Pancreas (tissue), 10 donors: ENCODE results near the gene GRIP1. TPM values are rescaled to one million over a fixed set of nuclear protein-coding genes. Genes with fewer than 3 reads are reported as not detected.

Experiments
- ATAC-seq, 4 donors: fragments of 200-7000 bp; cut with Tn5 transposase; one replicate each; pipeline versions ENCODE4 v1.8.0 to v1.9.1; 2020; ENCODE audit warnings: mild to moderate bottlenecking in 4 of 4, moderate library complexity in 4 of 4
- DNase-seq, 6 donors: peaks; one replicate each; pipeline ENCODE4 v3.0.0-alpha.2; 2020
- FAIRE-seq: peaks from 2 replicates; lab custom pipeline; 2012; peaks lifted over from hg19 to GRCh38; lab: Jason Lieb, UNC
- H3K27ac ChIP-seq, 4 donors: fragments of 200-600 bp; sonication (generic); 1 replicate in 3 of 4; 2 replicates in 1 of 4; pipeline versions ENCODE4 v1.5.0 to v1.8.0; 2020
- H3K27me3 ChIP-seq, 4 donors: fragments of 200-600 bp; one replicate each; pipeline ENCODE4 v1.8.0; 2021
- H3K36me3 ChIP-seq, 3 donors: fragments of 200-600 bp; sonication (generic) in 1 of 3; one replicate each; pipeline versions ENCODE4 v1.5.0 to v1.8.0; 2020 to 2021
- H3K4me1 ChIP-seq, 3 donors: fragments of 200-600 bp; one replicate each; pipeline ENCODE4 v1.8.0; 2021
- H3K4me3 ChIP-seq, 4 donors: fragments of 200-600 bp; sonication (generic) in 2 of 4; one replicate each; pipeline versions ENCODE4 v1.5.0 to v1.8.0; 2020 to 2021
- H3K9me3 ChIP-seq, 4 donors: fragments of 200-600 bp; one replicate each; pipeline ENCODE4 v1.8.0; 2021
- CTCF ChIP-seq, 4 donors: fragments of 200-600 bp; sonication (generic) in 3 of 4; IDR thresholded peaks; one replicate each; pipeline versions ENCODE4 v1.5.0 to v1.8.0; 2021; ENCODE audit warnings: antibody characterized with exemption in 4 of 4
- WGBS, 2 donors: extraction: QIAGEN DNeasy Blood & Tissue Kit; methylation state at CpG; one replicate each; pipeline ENCODE4 v1.1.7; 2013; 5-methylcytosine and 5-hydroxymethylcytosine counted together
- intact Hi-C, 3 donors: fragments of 100-400 bp; cut with DNase I; formaldehyde crosslinking; loops; one replicate each; pipeline versions ENCODE4 v1.11.1 to v1.14.2; 2022
- polyA plus RNA-seq, 2 donors: library from polyadenylated mRNA; stranded (reverse); fragments of 200-250 nt; gene quantifications; one replicate each; pipeline ENCODE4 v1.2.3, GENCODE V29; 2013
- total RNA-seq, 6 donors: library from RNA; stranded (reverse); fragmentation: NEBNext Ultra II Directional in 4 of 6; extraction: Animal tissue kit (Norgen Biotek cat#: 25700) in 4 of 6; gene quantifications; one replicate each; pipeline versions ENCODE4 v1.2.1 to v1.2.4, GENCODE V29; 2021 to 2023
- donor health status: healthy with polysubstance abuse.
- donor health status: DM: no; HTN: no; CAD: no; lungs with moderate emphysema.
- donor health status: DM: no; HTN: no; CAD: no.
- donor health status: control.
- donor health status: control.
- donor health status: Bipolar disorder and iron deficiency.
- donor health status: DM: yes; HTN: yes; CAD: no.
- donor health status: DM: no; HTN: no; CAD: no.
- donor health status: DM: no; HTN: no; CAD: no.
- donor health status: DM: yes; HTN: yes; CAD: no.

GRIP1 gene
- total and polyA plus RNA-seq, 8 donors = 0.89 to 6.8 (median 4.7) TPM

- Histone ChIP-seq H3K27ac (no peak overlapping the region), H3K36me3 (peaks cover 0 to 5% (median 0%) of the 10 kb centered on the region in 3 donors), H3K4me3 (no peak overlapping the region), H3K27me3 (no peaks in the 10 kb centered on the region), H3K4me1 (no peaks in the 10 kb centered on the region), H3K9me3 (no peaks in the 10 kb centered on the region)
- DNase-seq (no peak), FAIRE-seq (no peak), ATAC-seq (no peak)
- 92 to 100% methylated on average over 2 of the region's 2 CpGs for WGBS, 2 donors
- no peak for TF ChIP-seq CTCF (IDR thresholded peaks at IDR 0.05)
- intact Hi-C loops = no loop called here
Measured at GRCh38 chr12:66335746-66336145, 343.1 kb downstream of the GRIP1 start.

- Histone ChIP-seq H3K4me1 (no peaks in the 10 kb centered on the region), H3K27me3 (no peaks in the 10 kb centered on the region), H3K27ac (no peak overlapping the region), H3K36me3 (no peaks in the 10 kb centered on the region), H3K9me3 (no peaks in the 10 kb centered on the region), H3K4me3 (no peak overlapping the region)
- no peak for TF ChIP-seq CTCF (IDR thresholded peaks at IDR 0.05)
- FAIRE-seq (no peak), ATAC-seq (no peak), DNase-seq (no peak)
- WGBS, 2 donors = 95 to 100% methylated on average over 1 of the region's 1 CpG
- intact Hi-C loops = no loop called here
Measured at GRCh38 chr12:66331814-66332213, 347.1 kb downstream of the GRIP1 start.

GRCh38 chr12:66331016-66331415 lies 347.9 kb downstream of the GRIP1 start:
- Histone ChIP-seq H3K4me3 (no peak overlapping the region), H3K9me3 (no peaks in the 10 kb centered on the region), H3K36me3 (no peaks in the 10 kb centered on the region), H3K27ac (no peak overlapping the region), H3K4me1 (no peaks in the 10 kb centered on the region), H3K27me3 (no peaks in the 10 kb centered on the region)
- FAIRE-seq (no peak), DNase-seq (no peak), ATAC-seq (no peak)
- intact Hi-C loops = no loop called here
- no peak for TF ChIP-seq CTCF (IDR thresholded peaks at IDR 0.05)
- WGBS, 2 donors = 89 to 93% methylated on average over 13 of the region's 13 CpGs

- H3K27ac ChIP-seq = no peak overlapping the region
- H3K36me3 ChIP-seq = no peaks in the 10 kb centered on the region
- TF ChIP-seq CTCF (IDR thresholded peaks at IDR 0.05) = no peak
- no peaks in the 10 kb centered on the region for H3K9me3 ChIP-seq
- ATAC-seq = no peak
- DNase-seq = no peak
- H3K4me3 ChIP-seq = no peak overlapping the region
- intact Hi-C loops = no loop called here
- no peak for FAIRE-seq
- WGBS, 2 donors = 85 to 89% methylated on average over 5 of the region's 5 CpGs
- H3K4me1 ChIP-seq = no peaks in the 10 kb centered on the region
- no peaks in the 10 kb centered on the region for H3K27me3 ChIP-seq
Measured at GRCh38 chr12:66329941-66330340, 348.9 kb downstream of the GRIP1 start.

GRCh38 chr12:66323017-66323416 lies 355.9 kb downstream of the GRIP1 start:
- intact Hi-C loops = no loop called here
- no peaks in the 10 kb centered on the region for H3K4me1 ChIP-seq
- FAIRE-seq = no peak
- WGBS, 2 donors = 89 to 92% methylated on average over 1 of the region's 1 CpG
- H3K27me3 ChIP-seq = no peaks in the 10 kb centered on the region
- H3K36me3 ChIP-seq = no peaks in the 10 kb centered on the region
- DNase-seq = no peak
- ATAC-seq = no peak
- H3K27ac ChIP-seq = no peak overlapping the region
- H3K4me3 ChIP-seq = no peak overlapping the region
- no peaks in the 10 kb centered on the region for H3K9me3 ChIP-seq
- TF ChIP-seq CTCF (IDR thresholded peaks at IDR 0.05) = no peak
